GM23338 (cell line): ENCODE data around the gene CACNA1D. TPM values are rescaled to one million over a fixed set of nuclear protein-coding genes. Genes with fewer than 3 reads are reported as not detected.

Experiments used
- ATAC-seq: fragments of 200-7000 bp; cut with Tn5 transposase; 3 replicates; pipeline ENCODE4 v1.9.1; 2020
- DNase-seq: peaks from one replicate; pipeline ENCODE4 v3.0.0-alpha.2; 2015; ENCODE audit warnings: low spot score
- H2AFZ ChIP-seq: fragments of 200-600 bp; sonication (generic); 2 replicates; pipeline ENCODE4 v1.8.0; 2016; ENCODE audit warnings: antibody characterized with exemption, mild to moderate bottlenecking, moderate library complexity
- H3F3A ChIP-seq: fragments of 200-600 bp; sonication (generic); replicated peaks from 2 replicates; pipeline ENCODE4 v1.8.0; 2017; ENCODE audit warnings: antibody characterized with exemption, mixed run types, low read depth
- H3K27ac ChIP-seq: fragments of 200-600 bp; sonication (generic); 2 replicates; pipeline ENCODE4 v1.6.1; 2016; ENCODE audit warnings: low read depth
- H3K27me3 ChIP-seq: fragments of 200-600 bp; sonication (generic); 2 replicates; pipeline ENCODE4 v1.8.0; 2016; ENCODE audit warnings: mild to moderate bottlenecking, mixed run types, moderate library complexity; ENCODE audit not compliant: insufficient read depth
- H3K36me3 ChIP-seq: fragments of 200-600 bp; sonication (generic); 2 replicates; pipeline ENCODE4 v1.8.0; 2016; ENCODE audit warnings: mild to moderate bottlenecking; ENCODE audit not compliant: insufficient read depth
- H3K4me1 ChIP-seq: fragments of 200-600 bp; sonication (generic); 2 replicates; pipeline ENCODE4 v1.8.0; 2016; ENCODE audit warnings: mild to moderate bottlenecking, moderate library complexity; ENCODE audit not compliant: insufficient read depth
- H3K4me2 ChIP-seq: fragments of 200-600 bp; sonication (generic); 2 replicates; pipeline ENCODE4 v1.7.1; 2017; ENCODE audit warnings: mixed run types
- H3K4me3 ChIP-seq: fragments of 200-600 bp; sonication (generic); 2 replicates; pipeline ENCODE4 v1.6.1; 2016; ENCODE audit warnings: mixed run types
- H3K79me2 ChIP-seq: fragments of 200-600 bp; sonication (generic); replicated peaks from 2 replicates; pipeline ENCODE4 v1.8.0; 2017; ENCODE audit warnings: mild to moderate bottlenecking; ENCODE audit not compliant: insufficient read depth
- H3K9me2 ChIP-seq: fragments of 200-600 bp; sonication (generic); 2 replicates; pipeline ENCODE4 v1.8.0; 2017; ENCODE audit not compliant: insufficient read depth
- H4K20me1 ChIP-seq: fragments of 200-600 bp; sonication (generic); replicated peaks from 2 replicates; pipeline ENCODE4 v1.8.0; 2017; ENCODE audit warnings: mild to moderate bottlenecking; ENCODE audit not compliant: insufficient read depth
- H3K27ac Mint-ChIP-seq: 2 replicates; pipeline ENCODE4 v1.8.0; 2020; ENCODE audit warnings: inconsistent platforms, mild to moderate bottlenecking, moderate library complexity, mixed read lengths
- H3K27me3 Mint-ChIP-seq: 3 replicates; pipeline ENCODE4 v1.8.0; 2022; ENCODE audit warnings: low read depth, mild to moderate bottlenecking, moderate library complexity, mixed read lengths, inconsistent platforms; ENCODE audit not compliant: insufficient read depth, poor library complexity
- H3K36me3 Mint-ChIP-seq: 3 replicates; pipeline ENCODE4 v1.8.0; 2021; ENCODE audit warnings: low read depth, mild to moderate bottlenecking, inconsistent platforms, moderate library complexity, mixed read lengths
- H3K4me1 Mint-ChIP-seq: 3 replicates; pipeline ENCODE4 v1.8.0; 2020; ENCODE audit warnings: mild to moderate bottlenecking, inconsistent platforms, mixed read lengths
- H3K4me3 Mint-ChIP-seq: 3 replicates; pipeline ENCODE4 v1.8.0; 2021; ENCODE audit warnings: moderate library complexity, mild to moderate bottlenecking, inconsistent platforms, mixed read lengths
- H3K9me3 Mint-ChIP-seq: 3 replicates; pipeline ENCODE4 v1.8.0; 2020; ENCODE audit warnings: moderate library complexity, mild to moderate bottlenecking, inconsistent platforms, mixed read lengths
- CREB1 ChIP-seq: fragments of 250-450 bp; sonication (Bioruptor Pico); IDR thresholded peaks from 2 replicates; pipeline ENCODE4 v1.5.0; 2020; ENCODE audit warnings: low read depth, mild to moderate bottlenecking, moderate library complexity
- CTCF ChIP-seq, 2 experiments: fragments of 200-600 bp in 1 of 2; sonication (generic) in 1 of 2; conservative IDR thresholded peaks; 2 replicates each; pipeline versions ENCODE4 v1.5.1 to v1.6.1; 2016 to 2017; ENCODE audit warnings: antibody characterized with exemption in 2 of 2, low read depth in 2 of 2, mild to moderate bottlenecking in 2 of 2, moderate library complexity in 1 of 2
- ETS1 ChIP-seq: IDR thresholded peaks from 2 replicates; pipeline ENCODE4 v1.6.1; 2016; ENCODE audit warnings: antibody characterized with exemption
- EZH2 ChIP-seq: fragments of 200-600 bp; sonication (generic); IDR thresholded peaks from one replicate; pipeline ENCODE4 v1.8.0; 2017; ENCODE audit warnings: antibody characterized with exemption, mild to moderate bottlenecking, low read depth; ENCODE audit not compliant: unreplicated experiment
- EZH2phosphoT487 ChIP-seq: fragments of 200-600 bp; sonication (generic); IDR thresholded peaks from one replicate; pipeline ENCODE4 v1.8.1; 2018; ENCODE audit warnings: antibody characterized with exemption; ENCODE audit not compliant: unreplicated experiment
- JUNB ChIP-seq: IDR thresholded peaks from one replicate; pipeline ENCODE4 v1.6.1; 2016; ENCODE audit warnings: antibody characterized with exemption; ENCODE audit not compliant: unreplicated experiment
- NANOG ChIP-seq: IDR thresholded peaks from 2 replicates; pipeline ENCODE4 v1.6.1; 2016; ENCODE audit warnings: antibody characterized with exemption, borderline replicate concordance
- POLR2AphosphoS5 ChIP-seq: IDR thresholded peaks from 2 replicates; pipeline ENCODE4 v1.6.1; 2016; ENCODE audit warnings: antibody characterized with exemption, low read depth
- REST ChIP-seq: IDR thresholded peaks from one replicate; pipeline ENCODE4 v1.6.1; 2018; ENCODE audit warnings: antibody characterized with exemption; ENCODE audit not compliant: unreplicated experiment
- STAT1 ChIP-seq: IDR thresholded peaks from one replicate; pipeline ENCODE4 v1.6.1; 2016; ENCODE audit warnings: antibody characterized with exemption; ENCODE audit not compliant: unreplicated experiment
- ZNF114 ChIP-seq: fragments of 250-450 bp; sonication (Bioruptor Pico); IDR thresholded peaks from 2 replicates; pipeline ENCODE4 v1.5.0; 2020; ENCODE audit warnings: mild to moderate bottlenecking, moderate library complexity
- ZNF331 ChIP-seq: fragments of 250-450 bp; sonication (Bioruptor Pico); IDR thresholded peaks from 2 replicates; pipeline ENCODE4 v1.5.0; 2020; ENCODE audit warnings: low read depth, mild to moderate bottlenecking, moderate library complexity
- ZNF462 ChIP-seq: fragments of 250-450 bp; sonication (Bioruptor Pico); IDR thresholded peaks from 2 replicates; pipeline ENCODE4 v1.5.0; 2020; ENCODE audit warnings: mild to moderate bottlenecking, moderate library complexity
- polyA plus RNA-seq: library from polyadenylated mRNA; unstranded; fragments of >200 nt; fragmentation: Nextera tagmentation; extraction: Ambion mirVana; gene quantifications from 2 replicates; pipeline ENCODE4 v1.2.1, GENCODE V29; 2016
- total RNA-seq: library from RNA; depleted of rRNA; stranded (reverse); fragments of >200 nt; shearing (Covaris generic); gene quantifications from 2 replicates; pipeline ENCODE4 v1.2.3, GENCODE V29; 2014

CACNA1D gene
- total and polyA plus RNA-seq, 2 experiments from 2014 or later, result 1.7 to 1.8 TPM

- Histone ChIP-seq H2AFZ (no peak overlapping the region), H3K4me3 (no peak overlapping the region), H3F3A (no peaks in the 10 kb centered on the region), H3K27me3 (no peaks in the 10 kb centered on the region), H3K36me3 (no peaks in the 10 kb centered on the region), H3K4me1 (no peaks in the 10 kb centered on the region), H4K20me1 (no peaks in the 10 kb centered on the region), H3K79me2 (no peaks in the 10 kb centered on the region), H3K4me2 (no peak overlapping the region), H3K9me2 (no peaks in the 10 kb centered on the region), H3K27ac (no peak overlapping the region)
- no peak; the same call in 2 of the 3 replicates for ATAC-seq
- Mint-ChIP-seq H3K27ac (no peak overlapping the region), H3K36me3 (no peaks in the 10 kb centered on the region), H3K27me3 (peaks cover 7% of the 10 kb centered on the region), H3K9me3 (no peaks in the 10 kb centered on the region), H3K4me3 (no peak overlapping the region; the same call in 2 of the 3 replicates), H3K4me1 (peaks cover 16% of the 10 kb centered on the region)
- DNase-seq, result no peak
- no peak for TF ChIP-seq POLR2AphosphoS5
- TF ChIP-seq ZNF462, result no peak
- no peak for TF ChIP-seq CTCF (conservative IDR thresholded peaks at IDR 0.05; ENCODE audit: low read depth in 2 of 2)
- no peak for TF ChIP-seq ZNF331 (CRISPR knock-in tag)
- TF ChIP-seq STAT1, result no peak
- no peak for TF ChIP-seq NANOG
- TF ChIP-seq EZH2phosphoT487, result no peak
- TF ChIP-seq EZH2, result no peak
- TF ChIP-seq ETS1, result no peak
- no peak for TF ChIP-seq REST
- no peak for TF ChIP-seq ZNF114 (CRISPR knock-in tag)
- TF ChIP-seq CREB1 (CRISPR knock-in tag), result no peak
- TF ChIP-seq JUNB, result no peak
These were observed 310.5 kb downstream of the CACNA1D start for GRCh38 chr3:53804697-53805462.
